ENCODE results near the gene THSD4. TPM values are rescaled to one million over a fixed set of nuclear protein-coding genes. Genes with fewer than 3 reads are reported as not detected.

The THSD4 gene
- polyA plus RNA-seq, 2 of the 4 experiments (the other 2 are of a cell fraction) = 15.8 to 40.7 TPM

- Histone ChIP-seq H3K4me3 (no peak overlapping the region), H3K27ac (peak overlapping the region; percentile 84; a peak in 5 of 6 replicates), H3K4me2 (no peak overlapping the region), H3K9me3 (peaks cover 14% of the 10 kb centered on the region; the same call in 1 of the 3 replicates), H3K4me1 (peaks cover 22% of the 10 kb centered on the region)
- CTCF ChIA-PET = interaction anchor here (0.6 to 13.3 kb wide), 6 partner anchors 11 to 947 kb away, joined by 3 to 522 read pairs (median 68); no protein-coding TSS in a partner anchor
- no peak for FAIRE-seq
- WGBS (ENCODE audit: missing lambda C conversion rate) = 88% methylated on average over 6 of the region's 6 CpGs
- no peak for ATAC-seq
- TF ChIP-seq FOSL2 (IDR thresholded peaks at IDR 0.05) (no peak), FOSL2 (CRISPR knock-in tag; IDR thresholded peaks at IDR 0.05) (no peak), RCOR1 (IDR thresholded peaks at IDR 0.05; ENCODE audit: low read depth, low read length) (no peak), RNF2 (IDR thresholded peaks at IDR 0.05; ENCODE audit: borderline replicate concordance, low read depth) (no peak), FOXS1 (CRISPR knock-in tag; IDR thresholded peaks at IDR 0.05) (no peak)
- TF ChIP-seq, protein P1, sequence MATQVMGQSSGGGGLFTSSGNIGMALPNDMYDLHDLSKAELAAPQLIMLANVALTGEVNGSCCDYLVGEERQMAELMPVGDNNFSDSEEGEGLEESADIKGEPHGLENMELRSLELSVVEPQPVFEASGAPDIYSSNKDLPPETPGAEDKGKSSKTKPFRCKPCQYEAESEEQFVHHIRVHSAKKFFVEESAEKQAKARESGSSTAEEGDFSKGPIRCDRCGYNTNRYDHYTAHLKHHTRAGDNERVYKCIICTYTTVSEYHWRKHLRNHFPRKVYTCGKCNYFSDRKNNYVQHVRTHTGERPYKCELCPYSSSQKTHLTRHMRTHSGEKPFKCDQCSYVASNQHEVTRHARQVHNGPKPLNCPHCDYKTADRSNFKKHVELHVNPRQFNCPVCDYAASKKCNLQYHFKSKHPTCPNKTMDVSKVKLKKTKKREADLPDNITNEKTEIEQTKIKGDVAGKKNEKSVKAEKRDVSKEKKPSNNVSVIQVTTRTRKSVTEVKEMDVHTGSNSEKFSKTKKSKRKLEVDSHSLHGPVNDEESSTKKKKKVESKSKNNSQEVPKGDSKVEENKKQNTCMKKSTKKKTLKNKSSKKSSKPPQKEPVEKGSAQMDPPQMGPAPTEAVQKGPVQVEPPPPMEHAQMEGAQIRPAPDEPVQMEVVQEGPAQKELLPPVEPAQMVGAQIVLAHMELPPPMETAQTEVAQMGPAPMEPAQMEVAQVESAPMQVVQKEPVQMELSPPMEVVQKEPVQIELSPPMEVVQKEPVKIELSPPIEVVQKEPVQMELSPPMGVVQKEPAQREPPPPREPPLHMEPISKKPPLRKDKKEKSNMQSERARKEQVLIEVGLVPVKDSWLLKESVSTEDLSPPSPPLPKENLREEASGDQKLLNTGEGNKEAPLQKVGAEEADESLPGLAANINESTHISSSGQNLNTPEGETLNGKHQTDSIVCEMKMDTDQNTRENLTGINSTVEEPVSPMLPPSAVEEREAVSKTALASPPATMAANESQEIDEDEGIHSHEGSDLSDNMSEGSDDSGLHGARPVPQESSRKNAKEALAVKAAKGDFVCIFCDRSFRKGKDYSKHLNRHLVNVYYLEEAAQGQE (IDR thresholded peaks at IDR 0.05) = no peak
- TF ChIP-seq, protein P2, sequence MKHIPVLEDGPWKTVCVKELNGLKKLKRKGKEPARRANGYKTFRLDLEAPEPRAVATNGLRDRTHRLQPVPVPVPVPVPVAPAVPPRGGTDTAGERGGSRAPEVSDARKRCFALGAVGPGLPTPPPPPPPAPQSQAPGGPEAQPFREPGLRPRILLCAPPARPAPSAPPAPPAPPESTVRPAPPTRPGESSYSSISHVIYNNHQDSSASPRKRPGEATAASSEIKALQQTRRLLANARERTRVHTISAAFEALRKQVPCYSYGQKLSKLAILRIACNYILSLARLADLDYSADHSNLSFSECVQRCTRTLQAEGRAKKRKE (CRISPR knock-in tag; IDR thresholded peaks at IDR 0.05; ENCODE audit: low read depth) = no peak
- DNase-seq (ENCODE audit: low read depth in 1 of 2, low spot score in 1 of 2) = no peak
- POLR2A ChIA-PET = no interaction called here
These were observed 683.4 kb downstream of the THSD4 start for GRCh38 chr15:71798641-71799040.

- Histone ChIP-seq H3K4me1 (peaks cover 36% of the 10 kb centered on the region), H3K4me2 (peak overlapping the region; percentile 47), H3K9me3 (peaks cover 14% of the 10 kb centered on the region; the same call in 1 of the 3 replicates), H3K4me3 (no peak overlapping the region), H3K27ac (peak overlapping the region; percentile 84)
- FAIRE-seq = no peak
- no peak for DNase-seq (ENCODE audit: low read depth in 1 of 2, low spot score in 1 of 2)
- POLR2A ChIA-PET = interaction anchor here (1.3 to 1.5 kb wide), 2 partner anchors 48 to 505 kb away, joined by 4 to 17 read pairs; no protein-coding TSS in a partner anchor
- TF ChIP-seq CBX8 (IDR thresholded peaks at IDR 0.05) (no peak), RARB (CRISPR knock-in tag; IDR thresholded peaks at IDR 0.05) (no peak), HOXB5 (CRISPR knock-in tag; IDR thresholded peaks at IDR 0.05) (peak; percentile 59; the same call in 1 of the 2 replicates), ZFP36 (IDR thresholded peaks at IDR 0.05; ENCODE audit: borderline replicate concordance, partially characterized antibody) (no peak)
- WGBS (ENCODE audit: missing lambda C conversion rate) = 94% methylated on average over 3 of the region's 3 CpGs
- CTCF ChIA-PET = interaction anchor here (0.6 to 13.3 kb wide), 40 partner anchors 10 to 1051 kb away, joined by 3 to 522 read pairs (median 5); partner anchors contain the start of gene NR2E3
- ATAC-seq = no peak
These were observed 684.9 kb downstream of the THSD4 start for GRCh38 chr15:71800190-71800589.

GRCh38 chr15:71800835-71801745 is 685.8 kb downstream of the THSD4 start:
- DNase-seq (ENCODE audit: low read depth in 1 of 2, low spot score in 1 of 2) = peak; percentile 91 to 96
- 38% methylated on average over 17 of the region's 17 CpGs for WGBS (ENCODE audit: missing lambda C conversion rate)
- Histone ChIP-seq H3K4me2 (peak overlapping the region; percentile 47), H3K4me1 (peaks cover 45% of the 10 kb centered on the region), H3K9me3 (peaks cover 14% of the 10 kb centered on the region; the same call in 1 of the 3 replicates), H3K4me3 (no peak overlapping the region), H3K27ac (peak overlapping the region; percentile 84)
- FAIRE-seq = peak; percentile 67
- peak; percentile 91 to 97 for ATAC-seq
- POLR2A ChIA-PET = interaction anchor here (0.7 to 1.5 kb wide), 3 partner anchors 49 to 505 kb away, joined by 3 to 17 read pairs (median 4); no protein-coding TSS in a partner anchor
- CTCF ChIA-PET = interaction anchor here (0.6 to 13.3 kb wide), 125 partner anchors 9 to 1875 kb away, joined by 3 to 522 read pairs (median 4); partner anchors contain the start of genes NR2E3 and THSD4
- 0 out of 2 replicates have a peak, but pooled peaks have one; percentile 31 for TF ChIP-seq HOXA7 (CRISPR knock-in tag; IDR thresholded peaks at IDR 0.05)
- no peak for TF ChIP-seq TFCP2L1 (CRISPR knock-in tag; IDR thresholded peaks at IDR 0.05)
- TF ChIP-seq HOXB5 (CRISPR knock-in tag; IDR thresholded peaks at IDR 0.05) = no peak
- TF ChIP-seq FOSL2 (IDR thresholded peaks at IDR 0.05) = peak; percentile 47
- TF ChIP-seq FOSL2 (CRISPR knock-in tag; IDR thresholded peaks at IDR 0.05) = peak; percentile 83
- no peak for TF ChIP-seq FOSB (CRISPR knock-in tag; IDR thresholded peaks at IDR 0.05)
- TF ChIP-seq ZFP36 (IDR thresholded peaks at IDR 0.05; ENCODE audit: borderline replicate concordance, partially characterized antibody) = no peak
- TF ChIP-seq JUN (IDR thresholded peaks at IDR 0.05) = peak; percentile 84 to 94; a peak in 4 of 5 replicates
- TF ChIP-seq BCL3 (IDR thresholded peaks at IDR 0.05) = peak; percentile 68; the same call in 1 of the 3 replicates
- TF ChIP-seq RARB (CRISPR knock-in tag; IDR thresholded peaks at IDR 0.05) = peak; percentile 69; the same call in 1 of the 2 replicates
- TF ChIP-seq GATA3 (IDR thresholded peaks at IDR 0.05; ENCODE audit: borderline replicate concordance) = peak; percentile 88
- TF ChIP-seq CHD2 (IDR thresholded peaks at IDR 0.05; ENCODE audit: low read length, partially characterized antibody) = peak; percentile 53
- no peak for TF ChIP-seq EHF (CRISPR knock-in tag; IDR thresholded peaks at IDR 0.05)
- no peak for TF ChIP-seq POLR2A (IDR thresholded peaks at IDR 0.05; ENCODE audit: low read length)
- no peak for TF ChIP-seq TP53 (CRISPR knock-in tag; IDR thresholded peaks at IDR 0.05)
- TF ChIP-seq, protein P3, sequence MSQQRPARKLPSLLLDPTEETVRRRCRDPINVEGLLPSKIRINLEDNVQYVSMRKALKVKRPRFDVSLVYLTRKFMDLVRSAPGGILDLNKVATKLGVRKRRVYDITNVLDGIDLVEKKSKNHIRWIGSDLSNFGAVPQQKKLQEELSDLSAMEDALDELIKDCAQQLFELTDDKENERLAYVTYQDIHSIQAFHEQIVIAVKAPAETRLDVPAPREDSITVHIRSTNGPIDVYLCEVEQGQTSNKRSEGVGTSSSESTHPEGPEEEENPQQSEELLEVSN (IDR thresholded peaks at IDR 0.05; ENCODE audit: borderline replicate concordance, low read depth) = no peak
- TF ChIP-seq HOXB13 (CRISPR knock-in tag; IDR thresholded peaks at IDR 0.05; ENCODE audit: low read depth) = no peak
- TF ChIP-seq HEYL (CRISPR knock-in tag; IDR thresholded peaks at IDR 0.05) = no peak
- no peak for TF ChIP-seq BHLHE40 (IDR thresholded peaks at IDR 0.05; ENCODE audit: low read depth, low read length)
- no peak for TF ChIP-seq ZNF302 (CRISPR knock-in tag; IDR thresholded peaks at IDR 0.05)

Measured in A549 (cell line).